Aorta (tissue), 5 donors: Measurements from ENCODE around the gene MROH2B. TPM values are rescaled to one million over a fixed set of nuclear protein-coding genes. Genes with fewer than 3 reads are reported as not detected.

Source experiments
- ATAC-seq: fragments of 200-7000 bp; cut with Tn5 transposase; one replicate; pipeline ENCODE4 v1.9.1; 2022; ENCODE audit warnings: moderate library complexity; ENCODE audit not compliant: low FRiP score
- DNase-seq, 2 donors: peaks; one replicate each; pipeline ENCODE4 v3.0.0-alpha.2; 2020
- H3K27ac ChIP-seq, 2 donors: one replicate each; pipeline ENCODE4 v1.5.1; 2013; ENCODE audit warnings: low read length in 2 of 2, mild to moderate bottlenecking in 2 of 2, moderate library complexity in 2 of 2, control low read depth in 1 of 2, inconsistent platforms in 1 of 2, low read depth in 1 of 2
- H3K27me3 ChIP-seq, 2 donors: one replicate each; pipeline ENCODE4 v1.6.1; 2013; ENCODE audit warnings: control low read depth in 1 of 2, low read length in 1 of 2, mild to moderate bottlenecking in 1 of 2, moderate library complexity in 1 of 2; ENCODE audit not compliant: insufficient read depth in 2 of 2, control insufficient read depth in 1 of 2
- H3K36me3 ChIP-seq, 2 donors: one replicate each; pipeline ENCODE4 v1.6.1; 2013; ENCODE audit warnings: control low read depth in 1 of 2, low read length in 1 of 2, mild to moderate bottlenecking in 1 of 2; ENCODE audit not compliant: insufficient read depth in 2 of 2, control insufficient read depth in 1 of 2
- H3K4me1 ChIP-seq, 2 donors: one replicate each; pipeline ENCODE4 v1.6.1; 2013; ENCODE audit warnings: low read length in 2 of 2, control low read depth in 1 of 2, mild to moderate bottlenecking in 1 of 2, moderate library complexity in 1 of 2; ENCODE audit not compliant: insufficient read depth in 2 of 2, control insufficient read depth in 1 of 2
- H3K4me3 ChIP-seq, 2 donors: one replicate each; pipeline ENCODE4 v1.5.1; 2013; ENCODE audit warnings: low read length in 2 of 2, control low read depth in 1 of 2, mild to moderate bottlenecking in 1 of 2
- H3K9me3 ChIP-seq: one replicate; pipeline ENCODE4 v1.6.1; 2013; ENCODE audit warnings: mild to moderate bottlenecking, low read length; ENCODE audit not compliant: control insufficient read depth
- WGBS, 2 donors: extraction: QIAGEN DNeasy Blood & Tissue Kit; methylation state at CpG; one replicate each; pipeline ENCODE4 v1.1.7; 2013; 5-methylcytosine and 5-hydroxymethylcytosine counted together
- intact Hi-C, 2 donors: fragments of 100-400 bp; cut with DNase I; formaldehyde crosslinking; loops; one replicate each; pipeline versions ENCODE4 v1.14.2 to v1.15.0; 2022
- polyA plus RNA-seq, 2 donors: library from polyadenylated mRNA; stranded (reverse); fragments of 200-250 nt; gene quantifications; one replicate each; pipeline ENCODE4 v1.2.3, GENCODE V29; 2013
- total RNA-seq, 2 donors: library from RNA; stranded (reverse); fragmentation: NEBNext Ultra II Directional; extraction: Animal tissue kit (Norgen Biotek cat#: 25700); gene quantifications; one replicate each; pipeline ENCODE4 v1.2.1, GENCODE V29; 2021
- donor health status: healthy with polysubstance abuse.
- donor health status: Bipolar disorder and iron deficiency.
- donor health status: DM: no; HTN: no; CAD: no.
- donor health status: DM: no; HTN: no; CAD: no.
- donor health status: DM: yes; HTN: yes; CAD: no.

Gene MROH2B
- total and polyA plus RNA-seq, 4 donors = not detected

- intact Hi-C loops = no loop called here
- 76 to 79% methylated on average over 5 of the region's 5 CpGs for WGBS, 2 donors
- no peaks in the 10 kb centered on the region for H3K4me1 ChIP-seq
These were observed 24.4 kb upstream of the MROH2B start for GRCh38 chr5:41095324-41096101.

GRCh38 chr5:41094871-41095270, 23.7 kb upstream of the MROH2B start:
- H3K27me3 ChIP-seq = no peaks in the 10 kb centered on the region
- ATAC-seq (no peak), DNase-seq (no peak)
- 73 to 80% methylated on average over 2 of the region's 2 CpGs for WGBS, 2 donors
- H3K36me3 ChIP-seq = no peaks in the 10 kb centered on the region
- no peaks in the 10 kb centered on the region for H3K4me1 ChIP-seq
- intact Hi-C loops = no loop called here
- H3K27ac ChIP-seq = no peak overlapping the region
- H3K4me3 ChIP-seq = no peak overlapping the region
- H3K9me3 ChIP-seq = peaks cover 3% of the 10 kb centered on the region

More at GRCh38 chr5:41095324-41096101, 24.4 kb upstream of the MROH2B start:
- Histone ChIP-seq H3K27ac (no peak overlapping the region), H3K9me3 (peaks cover 3% of the 10 kb centered on the region), H3K27me3 (no peaks in the 10 kb centered on the region), H3K36me3 (no peaks in the 10 kb centered on the region), H3K4me3 (no peak overlapping the region)
- DNase-seq (no peak), ATAC-seq (no peak)

GRCh38 chr5:41093803-41094202, 22.7 kb upstream of the MROH2B start:
- Histone ChIP-seq H3K4me1 (no peaks in the 10 kb centered on the region), H3K27ac (no peak overlapping the region), H3K9me3 (peaks cover 3% of the 10 kb centered on the region), H3K27me3 (no peaks in the 10 kb centered on the region), H3K4me3 (no peak overlapping the region), H3K36me3 (no peaks in the 10 kb centered on the region)
- ATAC-seq (no peak), DNase-seq (no peak)
- intact Hi-C loops = no loop called here
- WGBS, 2 donors = 51 to 81% methylated on average over 1 of the region's 1 CpG

GRCh38 chr5:41087461-41087860, 16.3 kb upstream of the MROH2B start:
- Histone ChIP-seq H3K27ac (no peak overlapping the region), H3K4me3 (no peak overlapping the region), H3K9me3 (peaks cover 3% of the 10 kb centered on the region), H3K27me3 (no peaks in the 10 kb centered on the region), H3K4me1 (peaks cover 0 to 1% of the 10 kb centered on the region in 2 donors), H3K36me3 (no peaks in the 10 kb centered on the region)
- ATAC-seq = no peak
- intact Hi-C loops = no loop called here
- 2 to 8% methylated on average over 2 of the region's 2 CpGs for WGBS, 2 donors
- DNase-seq = no peak

GRCh38 chr5:41083306-41083705, 12.2 kb upstream of the MROH2B start:
- intact Hi-C loops = no loop called here
- no peak overlapping the region for H3K4me3 ChIP-seq
- no peak overlapping the region for H3K27ac ChIP-seq
- no peaks in the 10 kb centered on the region for H3K36me3 ChIP-seq
- WGBS, 2 donors = 76 to 80% methylated on average over 7 of the region's 7 CpGs
- H3K4me1 ChIP-seq = peaks cover 0 to 1% of the 10 kb centered on the region in 2 donors
- no peak for DNase-seq
- no peaks in the 10 kb centered on the region for H3K27me3 ChIP-seq
- no peaks in the 10 kb centered on the region for H3K9me3 ChIP-seq
- no peak for ATAC-seq

- Histone ChIP-seq H3K27ac (no peak overlapping the region), H3K4me1 (no peaks in the 10 kb centered on the region), H3K9me3 (no peaks in the 10 kb centered on the region), H3K36me3 (no peaks in the 10 kb centered on the region), H3K27me3 (no peaks in the 10 kb centered on the region), H3K4me3 (no peak overlapping the region)
- 92 to 93% methylated on average over 2 of the region's 2 CpGs for WGBS, 2 donors
- ATAC-seq = no peak
- intact Hi-C loops = no loop called here
- DNase-seq = no peak
These were observed 833 bp upstream of the MROH2B start for GRCh38 chr5:41071975-41072374.

- intact Hi-C loops = no loop called here
- H3K36me3 ChIP-seq = no peaks in the 10 kb centered on the region
- no peak overlapping the region for H3K4me3 ChIP-seq
- no peaks in the 10 kb centered on the region for H3K9me3 ChIP-seq
- no peak for ATAC-seq
- WGBS, 2 donors = 79 to 84% methylated on average over 2 of the region's 2 CpGs
- no peaks in the 10 kb centered on the region for H3K4me1 ChIP-seq
- no peaks in the 10 kb centered on the region for H3K27me3 ChIP-seq
- no peak for DNase-seq
- no peak overlapping the region for H3K27ac ChIP-seq
These were observed 3.2 kb downstream of the MROH2B start for GRCh38 chr5:41067714-41068568.

- Histone ChIP-seq H3K4me1 (no peaks in the 10 kb centered on the region), H3K27me3 (no peaks in the 10 kb centered on the region), H3K27ac (no peak overlapping the region), H3K4me3 (no peak overlapping the region), H3K9me3 (no peaks in the 10 kb centered on the region), H3K36me3 (no peaks in the 10 kb centered on the region)
- WGBS, 2 donors = 63 to 68% methylated on average over 6 of the region's 6 CpGs
- intact Hi-C loops = no loop called here
- ATAC-seq = no peak
- no peak for DNase-seq
These were observed 5.3 kb downstream of the MROH2B start for GRCh38 chr5:41065691-41066335.
